GM19193 (cell line): Measurements from ENCODE around the gene PTPRN2.

Source experiments
- POLR2A ChIP-seq: IDR thresholded peaks from 4 replicates; pipeline ENCODE4 v1.6.1; 2011; ENCODE audit not compliant: insufficient read depth, insufficient read length; ENCODE audit errors: extremely low read depth

The PTPRN2 gene

GRCh38 chr7:157945401-157945800, 642.2 kb downstream of the PTPRN2 start:
- TF ChIP-seq POLR2A, result no peak

DNA sequence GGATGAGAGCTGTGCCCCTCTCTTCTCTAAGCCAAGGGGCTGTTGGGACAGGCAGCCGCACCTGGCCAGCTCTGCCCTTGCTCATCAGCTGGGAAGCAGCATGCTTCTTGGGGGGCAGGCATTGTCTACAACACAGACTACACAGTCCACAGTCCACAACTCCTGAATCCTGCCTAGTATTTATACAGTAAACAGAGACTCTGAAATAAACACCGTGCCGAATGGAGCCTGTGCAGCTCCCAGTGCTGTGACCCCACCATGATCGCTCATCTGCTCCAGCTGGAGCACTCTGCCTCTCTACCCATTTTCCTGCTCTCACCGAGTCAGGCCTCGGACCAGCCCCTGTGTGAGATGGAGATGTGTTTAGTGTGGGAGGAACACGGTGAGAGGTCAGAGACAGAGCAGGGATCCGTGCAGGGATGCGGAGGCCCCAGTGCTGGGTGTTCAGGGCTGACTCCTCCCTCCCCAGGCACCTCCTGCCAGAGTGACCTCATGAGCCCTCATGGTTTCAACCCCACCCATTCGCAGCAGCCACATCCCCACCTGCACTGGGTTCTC, 642.8 kb downstream of the PTPRN2 start:
- no peak for TF ChIP-seq POLR2A

DNA sequence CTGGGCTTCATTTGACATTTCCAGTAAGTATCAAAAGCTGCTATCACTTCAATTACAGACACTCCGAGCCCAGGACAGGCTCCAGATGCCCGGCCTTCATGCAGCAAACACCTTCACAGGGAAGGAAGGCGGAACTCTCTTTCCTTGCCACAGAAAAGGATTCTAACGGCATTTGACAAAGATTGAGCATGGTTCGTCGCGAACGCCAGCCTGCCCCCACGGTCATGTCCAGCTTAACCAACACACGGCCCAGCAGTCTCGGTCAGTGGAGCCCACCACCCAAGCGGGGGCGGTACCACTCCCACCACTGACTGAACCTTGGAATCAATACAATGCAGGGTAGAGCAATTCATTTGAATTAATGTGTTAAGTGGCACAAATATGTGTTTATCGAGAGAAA, 643.6 kb downstream of the PTPRN2 start:
- no peak for TF ChIP-seq POLR2A

GRCh38 chr7:157943561-157943960, 644.1 kb downstream of the PTPRN2 start:
- no peak for TF ChIP-seq POLR2A

- no peak for TF ChIP-seq POLR2A
Measured at GRCh38 chr7:157941210-157941609, 646.4 kb downstream of the PTPRN2 start.

DNA sequence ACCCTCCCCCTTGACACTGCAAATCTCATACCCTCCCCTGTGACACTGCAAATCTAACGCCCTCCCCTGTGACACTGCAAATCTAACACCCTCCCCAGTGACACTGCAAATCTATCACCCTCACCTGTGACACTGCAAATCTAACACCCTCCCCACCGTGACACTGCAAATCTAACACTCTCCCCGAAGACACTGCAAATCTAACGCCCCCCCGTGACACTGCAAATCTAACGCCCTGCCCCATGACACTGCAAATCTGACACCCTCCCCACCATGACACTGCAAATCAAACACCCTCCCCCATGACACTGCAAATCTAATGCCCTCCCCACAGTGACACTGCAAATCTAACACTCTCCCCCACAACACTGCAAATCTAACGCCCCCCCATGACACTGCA, 647.1 kb downstream of the PTPRN2 start:
- no peak for TF ChIP-seq POLR2A

- no peak for TF ChIP-seq POLR2A
Measured at GRCh38 chr7:157938211-157938610, 649.4 kb downstream of the PTPRN2 start.

GRCh38 chr7:157937406-157937805, 650.2 kb downstream of the PTPRN2 start:
- no peak for TF ChIP-seq POLR2A

- TF ChIP-seq POLR2A, result no peak
Measured at GRCh38 chr7:157936976-157937375, 650.6 kb downstream of the PTPRN2 start.

DNA sequence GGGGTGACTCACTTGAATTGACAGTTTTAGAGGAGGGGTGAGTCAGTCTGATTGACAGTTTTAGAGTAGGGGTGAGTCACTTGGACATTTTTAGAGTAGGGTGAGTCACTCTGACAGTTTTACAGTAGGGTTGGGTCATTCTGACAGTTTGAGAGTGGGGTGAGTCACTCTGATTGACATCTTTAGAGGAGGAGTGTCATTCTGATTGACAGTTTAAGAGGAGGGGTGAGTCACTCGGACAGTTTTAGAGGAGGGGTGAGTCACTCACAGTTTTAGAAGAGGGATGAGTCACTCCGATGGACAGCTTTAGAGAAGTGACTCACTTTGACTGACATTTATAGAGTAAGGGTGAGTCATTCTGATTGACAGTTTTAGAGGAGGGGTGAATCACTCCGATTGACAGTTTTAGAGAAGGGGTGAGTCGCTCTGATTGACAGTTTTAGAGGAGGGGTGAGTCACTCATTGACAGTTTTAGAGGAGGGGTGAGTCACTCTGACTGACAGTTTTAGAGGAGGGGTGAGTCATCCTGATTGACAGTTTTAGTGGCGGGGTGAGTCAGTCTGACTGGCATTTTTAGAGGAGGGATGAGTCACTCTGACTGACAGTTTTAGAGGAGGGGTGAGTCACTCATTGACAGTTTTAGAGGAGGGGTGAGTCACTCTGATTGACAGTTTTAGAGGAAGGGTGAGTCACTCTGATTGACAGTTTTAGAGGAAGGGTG, 655.0 kb downstream of the PTPRN2 start:
- no peak for TF ChIP-seq POLR2A

- no peak for TF ChIP-seq POLR2A
Measured at GRCh38 chr7:157930926-157931466, 656.6 kb downstream of the PTPRN2 start.

DNA sequence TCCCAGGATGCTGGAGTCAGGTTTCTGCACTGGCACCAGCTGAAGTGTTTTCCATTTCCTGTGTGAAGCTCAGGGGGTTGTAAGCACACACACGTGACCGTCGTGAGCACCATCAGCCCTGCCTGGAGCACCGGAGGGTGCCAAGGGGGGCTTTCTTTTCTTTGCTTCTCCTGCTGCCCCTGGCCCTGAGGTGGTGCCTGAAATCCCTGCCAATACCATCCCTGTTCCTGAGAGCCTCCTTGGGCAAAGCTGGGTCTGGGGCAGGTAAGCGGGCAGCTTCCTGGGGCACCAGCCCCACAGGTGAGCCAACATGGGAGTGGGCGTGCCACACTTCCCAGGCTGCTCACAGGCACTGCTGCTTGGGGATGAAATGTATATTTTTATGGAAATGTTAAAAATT, 657.2 kb downstream of the PTPRN2 start:
- TF ChIP-seq POLR2A, result no peak

- no peak for TF ChIP-seq POLR2A
Measured at GRCh38 chr7:157929671-157930070, 658.0 kb downstream of the PTPRN2 start.

DNA sequence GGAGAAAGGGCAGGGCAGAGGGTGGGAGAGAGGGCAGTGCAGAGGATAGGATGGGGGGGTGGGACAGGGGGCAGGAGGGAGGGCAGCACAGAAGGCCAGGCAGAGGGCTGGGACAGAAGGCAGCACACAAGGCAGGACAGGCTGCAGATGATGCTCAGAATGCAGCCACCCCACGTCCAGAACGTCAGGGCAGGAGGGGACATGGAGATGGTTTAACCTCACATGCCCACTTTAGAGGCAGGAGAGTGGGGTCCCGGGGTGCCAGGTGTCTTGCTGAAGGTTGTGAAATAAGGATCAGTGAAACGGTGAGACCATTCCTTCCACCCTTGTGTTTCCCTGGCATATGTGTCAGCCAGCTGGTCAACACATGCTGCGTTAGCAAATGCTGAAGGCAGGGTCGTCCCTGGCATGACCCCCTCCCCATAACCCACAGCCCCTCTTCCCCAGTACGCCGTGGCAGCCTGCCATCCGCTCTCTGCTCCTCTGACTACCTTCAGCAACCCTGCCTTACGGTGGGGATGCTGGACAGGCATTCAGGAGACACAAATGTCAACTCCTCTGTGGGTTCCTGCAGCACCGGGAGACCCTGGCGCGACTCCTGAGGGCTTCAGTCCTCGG, 658.7 kb downstream of the PTPRN2 start:
- no peak for TF ChIP-seq POLR2A

- no peak for TF ChIP-seq POLR2A
Measured at GRCh38 chr7:157928171-157928794, 659.3 kb downstream of the PTPRN2 start.

- TF ChIP-seq POLR2A, result no peak
Measured at GRCh38 chr7:157927313-157927925, 660.2 kb downstream of the PTPRN2 start.

- TF ChIP-seq POLR2A, result no peak
Measured at GRCh38 chr7:157926521-157927150, 661.0 kb downstream of the PTPRN2 start.
